Measurements from ENCODE around the gene MRFAP1L1. TPM values are rescaled to one million over a fixed set of nuclear protein-coding genes. Genes with fewer than 3 reads are reported as not detected.

The MRFAP1L1 gene
- total and polyA plus RNA-seq, 10 of the 15 experiments (the other 5 are each of a cell fraction or from before 2014, with no cell fraction given): 30.6 to 85.1 (median 52.9) TPM

DNA sequence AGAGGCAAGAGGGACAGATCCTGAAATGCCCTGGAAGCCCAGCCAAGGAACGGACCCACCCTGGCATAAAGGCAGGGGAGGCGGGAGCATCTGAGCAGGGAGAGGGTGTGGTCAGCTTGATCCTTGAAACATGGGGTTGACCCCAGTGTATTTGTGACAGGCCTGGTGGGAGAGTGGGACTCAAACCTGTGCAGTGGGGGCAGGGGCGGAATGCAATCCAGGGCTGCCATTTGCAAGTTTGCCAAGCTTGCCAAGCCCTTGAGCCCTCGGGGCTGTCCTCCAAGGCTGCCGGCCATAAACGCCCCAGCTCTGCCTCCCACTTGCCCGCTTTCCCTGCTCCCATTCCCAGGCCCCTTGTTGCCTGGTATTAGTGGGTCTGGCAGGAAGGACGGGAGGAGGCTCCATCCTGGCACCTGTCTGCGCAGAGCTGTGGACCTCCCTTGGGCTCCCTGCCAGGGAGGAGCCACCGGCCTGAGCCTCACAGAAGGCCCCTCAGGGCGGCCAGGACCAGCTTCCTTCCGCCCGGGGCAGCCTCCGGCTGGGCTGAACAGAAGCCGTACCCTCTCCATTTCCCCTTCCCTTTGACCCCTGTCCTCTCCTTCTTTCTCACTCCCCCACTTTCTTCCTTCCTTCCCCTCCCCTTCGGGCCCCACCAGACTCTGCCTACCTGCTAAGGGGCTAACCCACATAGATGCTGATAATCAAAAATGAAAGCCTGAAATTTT, 15.3 kb downstream of the MRFAP1L1 start:
- SMC1A ChIA-PET (ENCODE audit: uncharacterized antibody, unreplicated experiment): no interaction called here
- no peak for DNase-seq (ENCODE audit: low read depth, low spot score)

DNA sequence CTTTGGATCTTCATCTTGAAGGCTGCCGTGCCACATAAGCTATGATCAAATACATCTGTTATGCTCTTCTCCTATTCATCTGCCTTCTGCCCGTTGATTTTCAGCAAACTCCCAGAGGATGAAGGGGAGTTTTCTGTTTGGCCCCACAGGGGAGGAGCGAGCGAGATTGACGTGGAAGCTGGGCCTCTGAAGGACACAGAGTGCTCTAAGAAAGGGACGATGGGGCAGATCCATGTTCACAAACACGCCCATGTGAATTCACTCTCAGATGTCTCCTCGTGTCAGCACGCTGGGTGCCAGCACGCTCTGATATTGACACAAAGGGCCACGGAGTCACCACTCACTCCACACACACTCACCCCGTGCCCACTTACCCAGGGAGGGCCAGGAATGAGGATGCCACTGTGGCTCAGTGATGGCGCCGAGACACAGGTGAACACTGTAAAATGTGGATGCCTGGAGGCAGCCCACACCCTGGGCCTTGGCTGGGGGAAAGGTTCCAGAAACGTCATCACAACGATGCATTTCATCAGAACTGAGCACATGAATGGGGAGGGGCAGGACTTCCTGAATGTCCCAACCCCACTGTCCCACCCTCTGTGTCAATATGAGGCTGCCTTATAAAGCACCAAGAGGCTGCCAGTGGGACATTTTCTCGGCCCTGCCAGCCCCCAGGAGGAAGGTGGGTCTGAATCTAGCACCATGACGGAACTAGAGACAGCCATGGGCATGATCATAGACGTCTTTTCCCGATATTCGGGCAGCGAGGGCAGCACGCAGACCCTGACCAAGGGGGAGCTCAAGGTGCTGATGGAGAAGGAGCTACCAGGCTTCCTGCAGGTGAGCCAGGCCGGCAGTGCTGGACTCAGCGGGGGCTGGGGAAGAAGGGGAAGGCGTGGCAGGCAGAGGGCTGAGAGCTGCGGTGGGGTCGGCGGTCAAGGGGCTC, 16.2 kb downstream of the MRFAP1L1 start, which contains the start of gene S100P:
Gene S100P (plus strand): TSS at position 648 of the 946 bp plus-strand sequence. CDS start 55 bp downstream, at position 703.
- Histone ChIP-seq H3K4me1 (ENCODE audit: control insufficient read depth, insufficient read depth, low read length) (peaks cover 16% of the 10 kb centered on the region), H3K4me3 (no peak within 1 kb of the TSS), H3K27ac (ENCODE audit: control insufficient read depth, insufficient read depth) (no peak within 1 kb of the TSS), H3K9me3 (replicated peaks; ENCODE audit: control insufficient read depth, insufficient read depth, low read length) (no peaks in the 10 kb centered on the region), H4K20me1 (ENCODE audit: control insufficient read depth, insufficient read depth) (no peaks in the 10 kb centered on the region), H3K36me3 (ENCODE audit: control insufficient read depth in 2 of 2, insufficient read depth in 2 of 2, low read length in 1 of 2) (no peaks in the 10 kb centered on the region), H3K9ac (ENCODE audit: control insufficient read depth, insufficient read depth, low read length) (no peak within 1 kb of the TSS), H3K27me3 (replicated peaks in 1 of 2; ENCODE audit: control insufficient read depth in 2 of 2, insufficient read depth in 2 of 2, low read length in 1 of 2) (no peaks in the 10 kb centered on the region), H3K4me2 (ENCODE audit: control insufficient read depth, insufficient read depth) (no peak within 1 kb of the TSS), H3K79me2 (ENCODE audit: control insufficient read depth, insufficient read depth, low read length) (no peaks in the 10 kb centered on the region), H2AFZ (ENCODE audit: control insufficient read depth, low read depth, low read length) (no peak within 1 kb of the TSS)
- ChIA-PET RAD21 (ENCODE audit: unreplicated experiment) (no interaction called here), POLR2A (no interaction called here), CTCF (no interaction called here), SMC1A (ENCODE audit: uncharacterized antibody, unreplicated experiment) (no interaction called here)
- intact Hi-C loops (cut with micrococcal nuclease; ENCODE audit: unreplicated experiment): no loop called here
- FAIRE-seq (no peak), DNase-seq (ENCODE audit: low read depth, low spot score) (no peak), ATAC-seq (no peak)
- TF ChIP-seq CREB1 (IDR thresholded peaks at IDR 0.05; ENCODE audit: low read depth) (no peak), FOXK2 (IDR thresholded peaks at IDR 0.05) (no peak)
- whole genome bisulfite sequencing (ENCODE audit: insufficient coverage, insufficient replicate concordance, low lambda C conversion rate, missing lambda C conversion rate): 72% methylated on average over 29 of the region's 29 CpGs
- no TSS peak for BruUV-seq (replicated peaks)
- in situ Hi-C loops (cut with MboI): no loop called here

More for the DNA sequence above, 15.3 kb downstream of the MRFAP1L1 start:
- Histone ChIP-seq H3K79me2 (ENCODE audit: control insufficient read depth, insufficient read depth, low read length) (no peaks in the 10 kb centered on the region), H4K20me1 (ENCODE audit: control insufficient read depth, insufficient read depth) (no peaks in the 10 kb centered on the region), H3K4me2 (ENCODE audit: control insufficient read depth, insufficient read depth) (no peak overlapping the region), H3K36me3 (ENCODE audit: control insufficient read depth in 2 of 2, insufficient read depth in 2 of 2, low read length in 1 of 2) (no peaks in the 10 kb centered on the region), H3K4me1 (ENCODE audit: control insufficient read depth, insufficient read depth, low read length) (peaks cover 8% of the 10 kb centered on the region), H3K27me3 (replicated peaks in 1 of 2; ENCODE audit: control insufficient read depth in 2 of 2, insufficient read depth in 2 of 2, low read length in 1 of 2) (no peaks in the 10 kb centered on the region), H3K9me3 (replicated peaks; ENCODE audit: control insufficient read depth, insufficient read depth, low read length) (no peaks in the 10 kb centered on the region), H3K9ac (ENCODE audit: control insufficient read depth, insufficient read depth, low read length) (no peak overlapping the region), H3K4me3 (no peak overlapping the region), H2AFZ (ENCODE audit: control insufficient read depth, low read depth, low read length) (no peak overlapping the region), H3K27ac (ENCODE audit: control insufficient read depth, insufficient read depth) (no peak overlapping the region)
- RAD21 ChIA-PET (ENCODE audit: unreplicated experiment): no interaction called here
- FAIRE-seq: no peak
- intact Hi-C loops (cut with micrococcal nuclease; ENCODE audit: unreplicated experiment) (no loop called here), in situ Hi-C loops (cut with MboI) (no loop called here)
- TF ChIP-seq MXI1 (IDR thresholded peaks at IDR 0.05; ENCODE audit: low read depth, low read length): no peak
- no peak for TF ChIP-seq CHD4 (IDR thresholded peaks at IDR 0.05)
- no peak for TF ChIP-seq MTA2 (IDR thresholded peaks at IDR 0.05; ENCODE audit: low read depth)
- TF ChIP-seq SREBF2 (IDR thresholded peaks at IDR 0.05; ENCODE audit: low read length): no peak
- POLR2A ChIA-PET: no interaction called here
- CTCF ChIA-PET: no interaction called here
- WGBS (ENCODE audit: insufficient coverage, insufficient replicate concordance, low lambda C conversion rate, missing lambda C conversion rate): 87% methylated on average over 15 of the region's 16 CpGs
- BruUV-seq (replicated peaks): no TSS peak
- ATAC-seq: no peak

Data from GM12878 (cell line).